Upper lobe of left lung (tissue), 4 donors: ENCODE measurements around the gene ERC1.

ENCODE experiments used
- CTCF ChIP-seq, 6 experiments: fragments of 450-650 bp in 4 of 6; fragments of 200-600 bp in 2 of 6; sonication (generic) in 2 of 6; IDR thresholded peaks; one replicate each; pipeline ENCODE4 v1.5.1; 2016 to 2019; ENCODE audit warnings: antibody characterized with exemption in 6 of 6
- EP300 ChIP-seq, 4 donors: sonication (generic); formaldehyde crosslinking; IDR thresholded peaks; one replicate each; pipeline ENCODE4 v1.5.1; 2017; ENCODE audit warnings: antibody characterized with exemption in 4 of 4, control low read depth in 2 of 4

- TF ChIP-seq CTCF (IDR thresholded peaks at IDR 0.05), result no peak
- no peak for TF ChIP-seq EP300 (IDR thresholded peaks at IDR 0.05)
These were observed 78.8 kb downstream of the ERC1 start for GRCh38 chr12:1069846-1070245.
